Panc1 (cell line): ENCODE data around the gene OGG1. TPM values are rescaled to one million over a fixed set of nuclear protein-coding genes. Genes with fewer than 3 reads are reported as not detected.

Experiments used
- ATAC-seq: fragments of 200-7000 bp; cut with Tn5 transposase; 2 replicates; pipeline ENCODE4 v1.9.1; 2020; ENCODE audit warnings: mild to moderate bottlenecking, moderate library complexity
- BruUV-seq: library from RNA; stranded (reverse); fragments of 400-500 nt; replicated peaks from 2 replicates; lab custom pipeline; 2021; lab: Mats Ljungman, UMichigan
- CTCF ChIA-PET: fragments of 300-600 bp; sonication (Branson Sonifier 250); formaldehyde crosslinking; loops from one replicate; lab custom pipeline; 2022; ENCODE audit warnings: antibody characterized with exemption; lab: Charles Lee
- POLR2A ChIA-PET: fragments of 300-600 bp; sonication (Branson Sonifier 250); formaldehyde crosslinking; loops from one replicate; lab custom pipeline; 2022; ENCODE audit warnings: antibody characterized with exemption; lab: Charles Lee
- DNase-seq: peaks from one replicate; pipeline ENCODE4 v3.0.0-alpha.2; 2010; ENCODE audit warnings: low read depth, low spot score
- H3K27ac ChIP-seq: 2 replicates; pipeline ENCODE4 v1.5.1; 2011; ENCODE audit warnings: mild to moderate bottlenecking, low read length, inconsistent platforms
- H3K27me3 ChIP-seq: fragments of 200-500 bp; sonication (Bioruptor generic); 2 replicates; pipeline ENCODE4 v1.6.0; 2014; ENCODE audit warnings: low read length, inconsistent platforms; ENCODE audit not compliant: control insufficient read depth, insufficient read depth
- H3K36me3 ChIP-seq: fragments of 200-500 bp; sonication (Bioruptor generic); 2 replicates; pipeline ENCODE4 v1.5.1; 2014; ENCODE audit warnings: inconsistent platforms, mild to moderate bottlenecking, low read length, moderate library complexity; ENCODE audit not compliant: control insufficient read depth, insufficient read depth
- H3K4me1 ChIP-seq: 2 replicates; pipeline ENCODE4 v1.5.1; 2011; ENCODE audit warnings: inconsistent platforms, mild to moderate bottlenecking, low read length, moderate library complexity; ENCODE audit not compliant: control insufficient read depth, insufficient read depth
- H3K4me3 ChIP-seq, 2 experiments: 2 replicates each; pipeline ENCODE4 v1.5.1; 2011 to 2012; ENCODE audit warnings: low read depth in 2 of 2, low read length in 2 of 2, mild to moderate bottlenecking in 2 of 2, inconsistent platforms in 1 of 2, moderate library complexity in 1 of 2
- H3K9me3 ChIP-seq: fragments of 200-500 bp; sonication (Bioruptor generic); 2 replicates; pipeline ENCODE4 v1.5.1; 2014; ENCODE audit warnings: low read depth, mild to moderate bottlenecking, inconsistent platforms, low read length, moderate library complexity; ENCODE audit not compliant: control insufficient read depth, insufficient read depth
- CTCF ChIP-seq: fragments of 450-650 bp; IDR thresholded peaks from 2 replicates; pipeline ENCODE4 v1.5.1; 2017; ENCODE audit warnings: mild to moderate bottlenecking
- POLR2AphosphoS5 ChIP-seq: IDR thresholded peaks from 2 replicates; pipeline ENCODE4 v1.6.1; 2012; ENCODE audit warnings: mild to moderate bottlenecking, low read depth, low read length, moderate library complexity
- SIN3A ChIP-seq: IDR thresholded peaks from 2 replicates; pipeline ENCODE4 v1.6.1; 2012; ENCODE audit warnings: low read depth, mild to moderate bottlenecking, low read length, moderate library complexity, borderline replicate concordance; ENCODE audit not compliant: insufficient read depth
- TCF7L2 ChIP-seq: IDR thresholded peaks from 2 replicates; pipeline ENCODE4 v1.6.1; 2011; ENCODE audit warnings: mild to moderate bottlenecking, low read depth, low read length, inconsistent platforms
- in situ Hi-C: cut with HindIII; loops from 2 replicates; pipeline ENCODE4 v1.10.0; 2016; ENCODE audit warnings: low sequenced_read_pairs, low pct_unique_long_range_greater_than_20kb
- intact Hi-C: fragments of 100-400 bp; cut with micrococcal nuclease; formaldehyde crosslinking; loops from one replicate; pipeline ENCODE4 v1.10.0; 2022; ENCODE audit not compliant: unreplicated experiment
- total RNA-seq: library from RNA; stranded (reverse); gene quantifications from one replicate; pipeline ENCODE4 v1.2.1, GENCODE V29; 2021; ENCODE audit not compliant: unreplicated experiment
- TF ChIP-seq, protein P1 (sequence below), 2 experiments: IDR thresholded peaks; 2 replicates each; pipeline ENCODE4 v1.6.1; 2011 to 2012; ENCODE audit warnings: low read depth in 2 of 2, control low read depth in 1 of 2, low read length in 1 of 2, mild to moderate bottlenecking in 1 of 2, moderate library complexity in 1 of 2; ENCODE audit not compliant: insufficient read depth in 1 of 2

Gene OGG1
- total RNA-seq, 1 experiment from 2014 or later, result 32.5 TPM

DNA sequence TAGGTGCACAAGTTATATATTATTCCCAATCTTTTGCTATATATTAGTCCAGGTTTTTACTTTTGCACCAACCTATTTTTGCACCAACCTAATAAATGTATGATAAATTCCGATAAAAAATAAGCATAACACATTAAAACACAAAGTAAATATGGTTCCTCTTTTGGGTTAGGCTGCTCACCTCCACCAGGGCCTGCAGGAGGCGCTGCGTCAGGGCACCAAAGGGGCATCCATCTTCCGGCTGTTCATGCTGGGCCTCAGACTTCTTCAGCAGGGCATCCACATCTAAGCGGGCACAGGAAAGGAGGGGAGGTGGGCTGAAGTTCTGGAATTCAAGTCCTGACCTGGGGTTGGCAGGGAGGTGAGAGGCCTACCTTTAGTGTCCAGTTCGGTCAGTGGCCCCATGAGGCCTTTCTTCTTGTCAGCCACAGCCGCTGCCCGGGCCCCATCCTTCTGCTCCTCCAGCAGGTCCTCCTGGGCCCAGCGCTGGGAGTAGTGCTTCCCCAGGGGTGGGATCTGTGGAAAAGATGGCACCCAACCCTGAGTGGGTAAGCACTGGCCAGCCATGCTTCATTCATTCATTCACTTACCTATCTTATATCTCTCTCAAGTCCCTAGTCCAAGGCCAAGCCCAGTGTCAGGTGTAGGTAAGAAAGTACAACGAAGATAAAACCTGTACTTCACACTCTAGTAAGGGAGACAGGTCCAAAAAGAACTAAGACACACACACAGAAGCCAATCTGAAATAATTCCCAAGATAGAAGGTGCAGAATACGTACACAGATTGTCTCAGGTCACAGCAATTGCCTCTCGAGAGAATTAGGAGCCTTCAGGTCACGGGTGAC lies 37.3 kb downstream of the OGG1 start:
- intact Hi-C loops, result no loop called here
- CTCF ChIA-PET, result no interaction called here
- in situ Hi-C loops, result no loop called here
- no TSS peak for BruUV-seq
- TF ChIP-seq SIN3A, result no peak
- TF ChIP-seq TCF7L2, result no peak
- TF ChIP-seq CTCF, result peak; percentile 78
- H3K27ac ChIP-seq, result no peak overlapping the region
- H3K27me3 ChIP-seq, result no peaks in the 10 kb centered on the region
- DNase-seq (no peak), ATAC-seq (no peak)
- H3K9me3 ChIP-seq, result no peaks in the 10 kb centered on the region
- POLR2A ChIA-PET, result no interaction called here
- H3K4me1 ChIP-seq, result peaks cover 7% of the 10 kb centered on the region
- no peak overlapping the region for H3K4me3 ChIP-seq
- no peaks in the 10 kb centered on the region; the same call in 1 of the 2 replicates for H3K36me3 ChIP-seq

DNA sequence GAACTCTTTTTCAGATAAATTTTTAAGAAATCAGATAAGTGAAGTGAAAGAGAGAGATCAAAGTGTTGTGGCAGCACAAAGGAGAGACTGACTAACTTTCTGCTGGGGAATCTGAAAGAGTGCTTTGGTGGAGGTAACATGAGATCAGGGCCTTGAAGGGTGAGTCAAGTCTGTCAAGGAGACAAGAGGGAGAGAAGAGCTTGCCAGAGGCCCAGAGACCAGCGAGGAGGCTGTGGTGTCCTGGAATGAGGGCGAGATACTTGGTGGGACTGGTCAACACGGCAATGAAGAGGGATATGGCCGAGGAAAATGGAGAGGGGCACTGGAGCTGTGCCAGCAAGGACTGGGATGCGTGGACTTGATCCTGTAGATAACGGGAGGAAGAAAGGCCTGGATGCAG lies 38.0 kb downstream of the OGG1 start:
- BruUV-seq, result no TSS peak
- TF ChIP-seq SIN3A (no peak), TCF7L2 (no peak), POLR2AphosphoS5 (no peak), CTCF (no peak)
- TF ChIP-seq, protein P1, sequence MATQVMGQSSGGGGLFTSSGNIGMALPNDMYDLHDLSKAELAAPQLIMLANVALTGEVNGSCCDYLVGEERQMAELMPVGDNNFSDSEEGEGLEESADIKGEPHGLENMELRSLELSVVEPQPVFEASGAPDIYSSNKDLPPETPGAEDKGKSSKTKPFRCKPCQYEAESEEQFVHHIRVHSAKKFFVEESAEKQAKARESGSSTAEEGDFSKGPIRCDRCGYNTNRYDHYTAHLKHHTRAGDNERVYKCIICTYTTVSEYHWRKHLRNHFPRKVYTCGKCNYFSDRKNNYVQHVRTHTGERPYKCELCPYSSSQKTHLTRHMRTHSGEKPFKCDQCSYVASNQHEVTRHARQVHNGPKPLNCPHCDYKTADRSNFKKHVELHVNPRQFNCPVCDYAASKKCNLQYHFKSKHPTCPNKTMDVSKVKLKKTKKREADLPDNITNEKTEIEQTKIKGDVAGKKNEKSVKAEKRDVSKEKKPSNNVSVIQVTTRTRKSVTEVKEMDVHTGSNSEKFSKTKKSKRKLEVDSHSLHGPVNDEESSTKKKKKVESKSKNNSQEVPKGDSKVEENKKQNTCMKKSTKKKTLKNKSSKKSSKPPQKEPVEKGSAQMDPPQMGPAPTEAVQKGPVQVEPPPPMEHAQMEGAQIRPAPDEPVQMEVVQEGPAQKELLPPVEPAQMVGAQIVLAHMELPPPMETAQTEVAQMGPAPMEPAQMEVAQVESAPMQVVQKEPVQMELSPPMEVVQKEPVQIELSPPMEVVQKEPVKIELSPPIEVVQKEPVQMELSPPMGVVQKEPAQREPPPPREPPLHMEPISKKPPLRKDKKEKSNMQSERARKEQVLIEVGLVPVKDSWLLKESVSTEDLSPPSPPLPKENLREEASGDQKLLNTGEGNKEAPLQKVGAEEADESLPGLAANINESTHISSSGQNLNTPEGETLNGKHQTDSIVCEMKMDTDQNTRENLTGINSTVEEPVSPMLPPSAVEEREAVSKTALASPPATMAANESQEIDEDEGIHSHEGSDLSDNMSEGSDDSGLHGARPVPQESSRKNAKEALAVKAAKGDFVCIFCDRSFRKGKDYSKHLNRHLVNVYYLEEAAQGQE (IDR thresholded peaks at IDR 0.05; ENCODE audit: insufficient read depth in 1 of 2, low read depth in 2 of 2, low read length in 1 of 2), result no peak
- POLR2A ChIA-PET, result interaction anchor here (0.7 kb wide), 1 partner anchor 42 kb away, joined by 6 read pairs; no protein-coding TSS in a partner anchor
- DNase-seq (no peak), ATAC-seq (no peak)
- no peak overlapping the region for H3K27ac ChIP-seq
- H3K27me3 ChIP-seq, result no peaks in the 10 kb centered on the region
- no peaks in the 10 kb centered on the region; the same call in 1 of the 2 replicates for H3K36me3 ChIP-seq
- H3K9me3 ChIP-seq, result no peaks in the 10 kb centered on the region
- CTCF ChIA-PET, result interaction anchor here (0.6 kb wide), 1 partner anchor 145 kb away, joined by 3 read pairs; no protein-coding TSS in a partner anchor
- in situ Hi-C loops, result no loop called here
- intact Hi-C loops, result no loop called here
- peaks cover 7% of the 10 kb centered on the region for H3K4me1 ChIP-seq
- no peak overlapping the region for H3K4me3 ChIP-seq
